ENCODE data around the gene KY. TPM values are rescaled to one million over a fixed set of nuclear protein-coding genes. Genes with fewer than 3 reads are reported as not detected.

The KY gene
- total and polyA plus RNA-seq, 4 donors, result 0.06 to 0.21 (median 0.15) TPM; not detected in 1

DNA sequence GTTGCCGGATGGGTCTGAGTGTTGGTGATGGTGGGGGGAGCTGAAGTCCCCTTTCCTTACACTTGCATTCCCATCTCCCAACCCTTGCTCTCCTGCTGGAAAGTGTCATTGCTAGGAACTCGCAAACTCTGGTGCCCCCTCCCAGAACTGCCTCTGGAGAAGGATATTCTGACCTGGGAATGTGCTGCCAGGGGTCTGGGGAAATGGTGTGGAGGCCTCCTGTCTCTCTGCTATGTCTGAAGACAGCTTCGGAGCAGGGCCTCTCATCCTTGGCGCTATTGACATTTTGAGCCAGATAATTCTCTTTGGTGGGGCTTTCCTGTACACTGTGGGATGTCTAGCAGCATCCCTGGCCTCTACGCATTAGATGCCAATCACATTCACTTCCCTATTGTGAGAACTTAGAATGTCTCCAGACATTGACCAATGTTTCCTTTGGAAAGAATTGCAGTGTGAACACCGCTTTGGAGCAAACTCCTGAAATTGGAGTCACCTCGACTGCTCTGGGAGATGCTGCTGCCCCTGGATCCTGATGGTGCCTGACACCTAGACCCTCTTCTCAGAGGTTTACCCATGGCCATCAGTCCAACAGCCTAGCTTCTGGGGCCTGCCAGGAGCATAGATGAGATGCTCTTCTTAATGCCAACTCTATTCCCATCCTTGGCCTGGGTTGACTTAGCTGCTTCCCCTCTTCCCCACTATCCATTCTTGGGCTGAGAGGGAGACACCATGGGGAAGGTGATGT lies 2.2 kb upstream of the KY start:
- TF ChIP-seq, protein P1, sequence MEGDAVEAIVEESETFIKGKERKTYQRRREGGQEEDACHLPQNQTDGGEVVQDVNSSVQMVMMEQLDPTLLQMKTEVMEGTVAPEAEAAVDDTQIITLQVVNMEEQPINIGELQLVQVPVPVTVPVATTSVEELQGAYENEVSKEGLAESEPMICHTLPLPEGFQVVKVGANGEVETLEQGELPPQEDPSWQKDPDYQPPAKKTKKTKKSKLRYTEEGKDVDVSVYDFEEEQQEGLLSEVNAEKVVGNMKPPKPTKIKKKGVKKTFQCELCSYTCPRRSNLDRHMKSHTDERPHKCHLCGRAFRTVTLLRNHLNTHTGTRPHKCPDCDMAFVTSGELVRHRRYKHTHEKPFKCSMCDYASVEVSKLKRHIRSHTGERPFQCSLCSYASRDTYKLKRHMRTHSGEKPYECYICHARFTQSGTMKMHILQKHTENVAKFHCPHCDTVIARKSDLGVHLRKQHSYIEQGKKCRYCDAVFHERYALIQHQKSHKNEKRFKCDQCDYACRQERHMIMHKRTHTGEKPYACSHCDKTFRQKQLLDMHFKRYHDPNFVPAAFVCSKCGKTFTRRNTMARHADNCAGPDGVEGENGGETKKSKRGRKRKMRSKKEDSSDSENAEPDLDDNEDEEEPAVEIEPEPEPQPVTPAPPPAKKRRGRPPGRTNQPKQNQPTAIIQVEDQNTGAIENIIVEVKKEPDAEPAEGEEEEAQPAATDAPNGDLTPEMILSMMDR (IDR thresholded peaks at IDR 0.05; ENCODE audit: control extremely low read depth, extremely low read depth), result no peak
- Histone ChIP-seq H3K36me3 (ENCODE audit: control insufficient read depth in 4 of 4, insufficient read depth in 4 of 4, low read length in 4 of 4) (no peaks in the 10 kb centered on the region), H3K27me3 (ENCODE audit: control insufficient read depth in 3 of 3, insufficient read depth in 3 of 3, low read length in 2 of 3) (peaks cover 0 to 11% (median 3%) of the 10 kb centered on the region in 3 donors), H3K9me3 (ENCODE audit: control insufficient read depth in 4 of 4, insufficient read depth in 3 of 4, low read length in 3 of 4) (peaks cover 0 to 3% (median 0%) of the 10 kb centered on the region in 4 donors), H3K27ac (ENCODE audit: low read depth in 1 of 2, low read length in 1 of 2) (no peak overlapping the region), H3K4me1 (ENCODE audit: control insufficient read depth in 5 of 5, insufficient read depth in 5 of 5, low read length in 5 of 5) (peaks cover 0 to 17% (median 7%) of the 10 kb centered on the region in 5 donors), H3K9ac (ENCODE audit: insufficient read depth in 1 of 2, low read length in 2 of 2) (no peak overlapping the region), H3K4me3 (no peak overlapping the region)
- WGBS, 2 donors, result 83 to 84% methylated on average over 7 of the region's 7 CpGs
- ATAC-seq (ENCODE audit: insufficient read depth, low FRiP score) (no peak), DNase-seq (no peak)

DNA sequence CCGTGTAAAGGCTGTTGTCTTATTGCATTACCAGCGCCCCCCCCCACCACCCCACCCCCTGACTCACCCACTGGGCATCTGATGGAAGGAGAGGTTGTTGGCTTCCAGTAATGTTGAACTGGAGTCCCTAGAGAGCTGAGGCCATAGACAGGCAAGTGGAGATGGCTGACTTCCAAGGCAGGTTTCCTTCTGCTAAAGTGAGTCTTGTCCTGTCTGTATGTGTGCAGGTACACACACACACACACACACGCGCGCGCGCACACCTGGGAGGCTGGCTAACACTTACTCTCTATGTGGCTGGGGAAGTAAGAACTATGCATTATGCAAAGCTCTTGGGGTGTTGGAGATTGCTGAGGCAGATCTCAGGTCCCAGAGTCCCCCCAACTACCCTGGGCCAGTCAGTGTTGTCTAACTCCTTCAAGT lies 1.6 kb upstream of the KY start:
- peaks cover 0 to 17% (median 7%) of the 10 kb centered on the region in 5 donors for H3K4me1 ChIP-seq (ENCODE audit: control insufficient read depth in 5 of 5, insufficient read depth in 5 of 5, low read length in 5 of 5)
- H3K36me3 ChIP-seq (ENCODE audit: control insufficient read depth in 4 of 4, insufficient read depth in 4 of 4, low read length in 4 of 4), result no peaks in the 10 kb centered on the region
- H3K27me3 ChIP-seq (ENCODE audit: control insufficient read depth in 3 of 3, insufficient read depth in 3 of 3, low read length in 2 of 3), result peaks cover 0 to 11% (median 3%) of the 10 kb centered on the region in 3 donors
- 62 to 83% methylated on average over 7 of the region's 7 CpGs for WGBS, 2 donors
- H3K9ac ChIP-seq (ENCODE audit: insufficient read depth in 1 of 2, low read length in 2 of 2), result no peak overlapping the region
- no peak overlapping the region for H3K4me3 ChIP-seq
- peak; percentile 34 to 75 (median 52) for DNase-seq
- H3K27ac ChIP-seq (ENCODE audit: low read depth in 1 of 2, low read length in 1 of 2), result no peak overlapping the region
- TF ChIP-seq, protein P1 (IDR thresholded peaks at IDR 0.05; ENCODE audit: control extremely low read depth, extremely low read depth), result no peak
- ATAC-seq (ENCODE audit: insufficient read depth, low FRiP score), result no peak
- H3K9me3 ChIP-seq (ENCODE audit: control insufficient read depth in 4 of 4, insufficient read depth in 3 of 4, low read length in 3 of 4), result peaks cover 0 to 3% (median 0%) of the 10 kb centered on the region in 4 donors

DNA sequence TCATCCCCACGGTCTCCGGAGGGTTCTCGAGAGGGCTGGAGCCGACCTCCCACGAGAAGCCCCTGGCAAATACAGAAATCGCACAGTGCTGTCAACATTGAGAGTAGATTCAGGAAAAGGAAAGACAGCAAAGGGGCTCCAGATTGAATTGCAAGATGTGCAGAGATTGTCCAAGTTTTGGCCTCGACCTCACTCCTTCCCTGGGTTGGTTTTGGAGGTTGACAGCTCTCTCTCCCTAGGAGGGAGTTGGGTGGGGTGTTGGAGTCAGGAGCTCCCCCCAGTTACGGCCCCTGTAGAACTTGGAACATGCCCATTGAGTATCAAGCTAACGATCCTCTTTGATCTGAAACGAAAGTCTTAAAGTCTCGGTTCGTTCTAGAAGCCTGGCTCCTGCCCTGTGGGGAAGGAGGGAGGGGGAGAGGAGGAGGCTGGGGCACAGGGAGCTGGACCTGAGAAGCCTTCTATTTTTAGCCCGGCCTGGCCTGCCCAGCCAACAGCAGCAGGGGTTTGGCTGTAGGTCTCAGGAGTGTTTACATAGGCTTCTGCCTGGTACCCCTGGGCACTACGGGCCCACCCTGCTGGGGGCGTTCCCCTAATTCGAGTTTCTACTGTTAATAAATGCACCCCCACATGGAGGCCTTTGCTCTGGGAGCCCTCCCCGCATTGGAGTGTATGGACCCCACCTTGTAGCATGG lies 672 bp upstream of the KY start:
- H3K27ac ChIP-seq (ENCODE audit: low read depth in 1 of 2, low read length in 1 of 2), result peak overlapping the region in 1 of 2 donors; percentile 89
- H3K36me3 ChIP-seq (ENCODE audit: control insufficient read depth in 4 of 4, insufficient read depth in 4 of 4, low read length in 4 of 4), result no peaks in the 10 kb centered on the region
- no peak overlapping the region for H3K4me3 ChIP-seq
- 14 to 19% methylated on average over 17 of the region's 17 CpGs for WGBS, 2 donors
- peak; percentile 41 to 64 (median 54) for DNase-seq
- ATAC-seq (ENCODE audit: insufficient read depth, low FRiP score), result no peak
- TF ChIP-seq, protein P1 (IDR thresholded peaks at IDR 0.05; ENCODE audit: control extremely low read depth, extremely low read depth), result no peak
- peaks cover 0 to 3% (median 0%) of the 10 kb centered on the region in 4 donors for H3K9me3 ChIP-seq (ENCODE audit: control insufficient read depth in 4 of 4, insufficient read depth in 3 of 4, low read length in 3 of 4)
- H3K4me1 ChIP-seq (ENCODE audit: control insufficient read depth in 5 of 5, insufficient read depth in 5 of 5, low read length in 5 of 5), result peaks cover 0 to 17% (median 7%) of the 10 kb centered on the region in 5 donors
- no peak overlapping the region for H3K9ac ChIP-seq (ENCODE audit: insufficient read depth in 1 of 2, low read length in 2 of 2)
- peaks cover 0 to 11% (median 3%) of the 10 kb centered on the region in 3 donors for H3K27me3 ChIP-seq (ENCODE audit: control insufficient read depth in 3 of 3, insufficient read depth in 3 of 3, low read length in 2 of 3)

Measured in lung (tissue), 12 donors.